SU-DHL-6 (cell line): ENCODE measurements around the gene KLHL18.

Experiments
- CTCF ChIP-seq: fragments of 200-600 bp; sonication (generic); IDR thresholded peaks from one replicate; pipeline ENCODE4 v1.5.1; 2017; ENCODE audit warnings: antibody characterized with exemption, mild to moderate bottlenecking, low read length, moderate library complexity; ENCODE audit not compliant: insufficient read depth, poor library complexity, severe bottlenecking
- EZH2phosphoT487 ChIP-seq: fragments of 200-600 bp; sonication (generic), shearing (Covaris generic); conservative IDR thresholded peaks from 2 replicates; pipeline ENCODE4 v1.6.1; 2018; ENCODE audit warnings: mild to moderate bottlenecking, antibody characterized with exemption, low read length, moderate library complexity, mixed read lengths

GRCh38 chr3:47270526-47270925 lies 12.2 kb upstream of the KLHL18 start:
- TF ChIP-seq CTCF (no peak), EZH2phosphoT487 (no peak)
